SKM-1 treated with dmso at 0.1 percent for 144 hours (cell line): ENCODE measurements around the gene ING1.
"Not testable (repeated sequence)": the region's sequence is repeated elsewhere in the genome, so short reads cannot be mapped to it uniquely, and the experiment has no call there.

ENCODE experiments used
- DNase-seq: peaks from one replicate; lab custom pipeline; 2025; ENCODE audit not compliant: unreplicated experiment; lab: John Stamatoyannopoulos, UW

ING1 gene

GRCh38 chr13:110713642-110713952 is at the start of gene ING1:
Gene ING1 (plus strand): TSS chr13:110713700. CDS start chr13:110714150, 450 bp downstream.
- DNase-seq: no peak

GRCh38 chr13:110664041-110664440 is 49.5 kb upstream of the ING1 start:
- DNase-seq: peak; percentile 31

- no peak for DNase-seq
Measured at GRCh38 chr13:110664673-110665072, 48.8 kb upstream of the ING1 start.

- DNase-seq: peak; percentile 88
Measured at GRCh38 chr13:110665491-110666254, 47.8 kb upstream of the ING1 start.

- no peak for DNase-seq
Measured at GRCh38 chr13:110666255-110666533, 47.3 kb upstream of the ING1 start.

- DNase-seq: no peak
Measured at GRCh38 chr13:110669036-110669435, 44.5 kb upstream of the ING1 start.

GRCh38 chr13:110669814-110670213 is 43.7 kb upstream of the ING1 start:
- DNase-seq: not testable (repeated sequence)

- no peak for DNase-seq
Measured at GRCh38 chr13:110676595-110677587, 36.6 kb upstream of the ING1 start.

- no peak for DNase-seq
Measured at GRCh38 chr13:110677731-110678545, 35.6 kb upstream of the ING1 start.

GRCh38 chr13:110680852-110681251 is 32.6 kb upstream of the ING1 start:
- no peak for DNase-seq

- no peak for DNase-seq
Measured at GRCh38 chr13:110681868-110682550, 31.5 kb upstream of the ING1 start.

- no peak for DNase-seq
Measured at GRCh38 chr13:110682746-110683145, 30.8 kb upstream of the ING1 start.

GRCh38 chr13:110683203-110683883 is 30.2 kb upstream of the ING1 start:
- no peak for DNase-seq

GRCh38 chr13:110683921-110684320 is 29.6 kb upstream of the ING1 start:
- DNase-seq: no peak

GRCh38 chr13:110684388-110685056 is 29.0 kb upstream of the ING1 start:
- DNase-seq: no peak

- DNase-seq: no peak
Measured at GRCh38 chr13:110685305-110686020, 28.0 kb upstream of the ING1 start.

GRCh38 chr13:110687736-110688135 is 25.8 kb upstream of the ING1 start:
- no peak for DNase-seq

- DNase-seq: no peak
Measured at GRCh38 chr13:110689041-110689440, 24.5 kb upstream of the ING1 start.

- DNase-seq: no peak
Measured at GRCh38 chr13:110689711-110690110, 23.8 kb upstream of the ING1 start.
